SIG-M5 treated with dmso at 0.1 percent for 504 hours (cell line): ENCODE data around the gene CIDEC.
"Not testable (repeated sequence)": the region's sequence is repeated elsewhere in the genome, so short reads cannot be mapped to it uniquely, and the experiment has no call there.

ENCODE experiments used
- DNase-seq: peaks from one replicate; lab custom pipeline; 2025; ENCODE audit not compliant: unreplicated experiment; lab: John Stamatoyannopoulos, UW

CIDEC gene

DNA sequence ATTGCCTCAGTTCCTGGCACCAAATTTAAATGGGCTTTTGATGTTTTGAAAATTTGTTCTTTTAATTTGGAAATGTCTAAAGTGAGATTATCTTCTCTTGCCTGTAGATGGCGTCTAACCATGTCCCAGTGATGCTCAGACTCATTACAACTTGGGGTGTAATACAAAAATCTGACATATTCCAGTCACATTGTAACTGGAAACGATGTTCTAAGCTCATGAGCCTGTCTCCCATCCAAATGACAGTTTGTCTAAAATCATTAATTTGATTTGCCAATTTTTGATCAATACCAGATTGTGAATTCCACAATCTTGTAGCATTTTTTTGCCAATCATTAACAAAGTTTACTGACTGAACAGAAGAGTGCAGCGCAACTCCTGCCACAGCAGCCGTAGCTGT, 31.2 kb downstream of the CIDEC start:
- peak; percentile 56 for DNase-seq

DNA sequence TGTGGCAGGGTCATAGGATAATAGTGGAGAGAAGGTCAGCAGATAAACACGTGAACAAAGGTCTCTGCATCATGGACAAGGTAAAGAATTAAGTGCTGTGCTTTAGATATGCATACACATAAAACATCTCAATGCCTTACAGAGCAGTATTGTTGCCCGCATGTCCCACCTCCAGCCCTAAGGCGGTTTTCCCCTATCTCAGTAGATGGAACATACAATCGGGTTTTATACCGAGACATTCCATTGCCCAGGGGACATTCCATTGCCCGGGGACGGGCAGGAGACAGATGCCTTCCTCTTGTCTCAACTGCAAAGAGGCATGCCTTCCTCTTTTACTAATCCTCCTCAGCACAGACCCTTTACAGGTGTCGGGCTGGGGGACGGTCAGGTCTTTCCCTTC, 32.2 kb downstream of the CIDEC start:
- DNase-seq: not testable (repeated sequence)

DNA sequence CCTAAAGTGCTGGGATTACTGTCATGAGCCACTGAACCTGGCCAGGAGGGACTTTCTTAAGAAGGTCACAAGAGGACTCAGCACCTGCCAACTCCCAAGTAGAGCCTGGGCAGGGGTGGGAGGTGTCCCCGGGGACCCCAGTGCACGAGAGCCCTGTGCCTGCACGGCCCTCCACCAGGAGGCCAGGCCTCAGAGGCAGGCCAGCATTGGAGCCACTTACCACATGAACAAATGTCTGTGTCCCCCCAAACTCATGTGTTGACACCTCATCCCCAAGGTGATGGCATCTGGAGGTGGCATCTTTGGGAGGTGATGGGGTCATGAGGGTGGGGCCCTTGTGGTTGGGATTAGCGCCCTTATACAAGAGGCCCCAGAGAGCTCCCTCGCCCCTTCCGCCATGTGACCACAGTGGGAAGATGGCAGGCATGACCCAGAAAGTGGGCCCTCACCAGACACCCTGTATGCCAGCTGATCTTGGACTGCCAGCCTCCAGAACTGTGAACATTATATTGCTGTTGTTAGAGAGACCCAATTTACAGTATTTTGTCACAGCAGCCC, 33.0 kb downstream of the CIDEC start:
- no peak for DNase-seq

DNA sequence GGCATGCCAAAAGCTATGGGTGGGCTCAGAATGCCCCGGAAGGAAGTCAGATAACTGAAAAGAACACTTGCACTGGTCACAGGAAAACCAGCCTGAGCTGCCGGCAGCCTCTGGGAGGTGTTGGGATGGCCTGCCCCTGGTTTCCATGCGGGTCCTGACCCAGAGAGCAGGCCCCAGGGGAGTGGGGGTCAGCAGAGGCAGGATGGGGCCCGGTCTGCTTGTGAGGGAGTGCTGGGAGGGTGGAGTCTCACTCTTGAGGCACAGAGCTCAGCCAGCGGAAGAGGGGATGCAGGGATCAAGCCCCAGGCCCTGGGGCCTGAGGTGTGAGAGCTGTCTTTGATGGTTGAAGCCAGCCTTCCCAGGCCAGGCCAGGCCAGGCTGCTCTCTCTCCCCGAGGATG, 33.8 kb downstream of the CIDEC start:
- no peak for DNase-seq

DNA sequence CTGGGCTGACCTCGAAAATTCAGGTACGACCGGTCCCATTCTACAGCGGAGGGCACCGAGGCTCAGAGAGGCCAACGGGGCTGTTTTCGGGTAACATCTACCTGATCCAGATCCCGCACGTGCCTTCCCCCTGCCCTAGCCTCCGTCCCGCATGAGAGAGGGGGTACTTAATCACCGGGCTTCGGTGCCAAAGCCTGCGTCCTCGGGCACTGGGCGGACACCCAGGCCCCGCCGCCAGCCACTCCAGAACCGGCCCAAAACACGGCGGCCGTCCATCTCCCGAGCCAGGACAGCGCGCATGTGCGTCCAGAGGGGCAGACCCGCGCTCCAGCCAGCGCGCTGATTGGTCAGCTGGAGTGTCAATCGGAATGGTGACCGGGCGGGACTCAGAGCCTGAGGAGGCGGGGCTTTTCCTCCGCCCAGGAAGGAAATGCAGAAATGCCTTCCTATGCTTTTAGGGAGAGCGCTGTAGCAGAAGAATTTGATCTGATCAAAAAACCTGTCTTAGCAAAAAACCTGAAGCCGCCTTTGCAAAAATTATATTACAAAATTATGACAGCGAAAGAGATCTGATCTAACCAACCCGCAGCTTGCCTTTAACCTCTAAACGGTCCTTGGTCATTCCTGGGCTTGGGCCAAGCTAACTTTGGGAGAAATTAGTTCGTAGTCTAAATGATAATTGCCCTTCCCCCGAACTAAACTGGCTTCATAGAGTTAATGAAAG, 36.2 kb downstream of the CIDEC start, which contains the start of gene RPUSD3:
Gene RPUSD3 (minus strand): TSS at position 294 of the 724 bp plus-strand sequence. CDS start 18 bp downstream, at position 276.
- peak; percentile 90 for DNase-seq

DNA sequence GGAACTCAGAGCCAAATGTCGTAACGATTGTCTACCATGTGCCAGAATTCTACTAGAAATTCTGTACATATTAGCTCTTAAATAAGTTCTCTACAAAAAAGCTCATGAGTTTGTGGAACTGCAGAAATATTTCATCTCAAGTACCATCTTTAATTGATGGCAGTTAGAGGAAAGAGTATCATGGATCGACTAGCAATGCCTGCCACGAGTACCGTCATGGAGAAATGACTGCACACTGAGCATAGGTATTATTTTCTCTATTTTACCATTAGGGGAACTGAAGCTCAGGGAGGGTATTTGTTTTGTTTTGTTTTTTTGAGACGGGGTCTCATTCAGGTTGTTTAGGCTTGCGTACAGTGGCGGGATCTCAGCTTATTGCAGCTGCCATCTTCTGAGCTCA, 39.0 kb downstream of the CIDEC start:
- DNase-seq: no peak

DNA sequence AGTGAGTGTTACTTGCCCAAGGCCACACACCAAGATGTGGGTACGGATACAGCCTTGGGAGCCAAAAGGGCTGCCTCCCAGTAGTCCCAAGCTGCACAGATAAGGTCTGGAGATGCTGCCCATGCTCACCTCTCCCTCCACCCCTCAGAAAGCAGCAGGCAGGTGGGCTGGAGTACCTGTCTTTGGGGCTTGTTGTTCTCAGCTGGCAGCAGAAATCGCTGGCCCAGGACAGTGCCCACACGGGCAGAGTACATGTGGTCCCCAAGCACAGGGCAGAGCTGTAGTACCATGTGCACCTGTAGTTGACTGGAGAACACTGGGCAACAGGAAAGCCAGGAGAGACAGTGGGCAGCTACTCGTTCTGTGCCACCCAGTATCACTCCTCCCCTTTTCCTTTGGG, 41.2 kb downstream of the CIDEC start:
- DNase-seq: no peak

DNA sequence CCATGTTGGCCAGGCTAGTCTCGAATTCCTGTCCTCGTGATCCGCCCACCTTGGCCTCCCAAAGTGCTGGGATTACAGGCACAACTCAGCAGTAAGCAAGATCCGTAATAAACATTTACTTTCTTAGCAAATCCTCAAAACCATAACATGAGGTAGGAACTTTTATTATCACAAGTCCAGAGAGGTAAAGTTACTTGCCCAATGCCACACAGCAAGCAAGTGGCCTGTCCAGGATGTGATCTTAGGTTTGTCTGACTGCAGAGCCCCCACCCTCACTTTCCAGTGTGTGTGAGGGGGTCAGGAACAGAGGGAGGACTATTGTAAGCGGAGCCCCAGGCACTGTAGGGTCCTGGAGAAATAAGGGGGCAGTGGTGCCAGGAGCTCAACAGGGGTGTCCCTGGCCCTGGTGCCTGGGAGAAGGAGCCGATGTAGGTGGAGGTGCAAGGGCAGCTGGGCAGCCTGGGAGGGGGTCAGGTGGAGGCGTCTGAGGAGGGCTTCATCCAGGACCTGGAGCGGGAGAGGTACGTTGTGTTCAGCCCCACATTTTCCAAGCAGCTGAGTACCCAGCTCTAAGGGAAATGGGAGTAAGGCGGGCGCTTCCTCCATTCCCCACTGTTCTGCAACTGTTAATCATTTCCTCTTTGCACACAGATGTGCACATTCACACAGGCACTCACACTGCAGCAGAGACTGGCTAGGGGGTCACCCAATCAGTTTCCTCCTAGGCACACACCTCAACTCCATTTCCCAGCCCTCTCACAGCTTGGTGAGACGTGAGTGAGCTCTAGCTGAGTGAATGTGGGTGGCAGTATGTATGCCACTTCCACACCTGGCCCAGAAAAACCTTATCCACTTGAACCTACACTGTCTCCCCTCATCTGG, 42.1 kb downstream of the CIDEC start:
- peak; percentile 28 for DNase-seq

DNA sequence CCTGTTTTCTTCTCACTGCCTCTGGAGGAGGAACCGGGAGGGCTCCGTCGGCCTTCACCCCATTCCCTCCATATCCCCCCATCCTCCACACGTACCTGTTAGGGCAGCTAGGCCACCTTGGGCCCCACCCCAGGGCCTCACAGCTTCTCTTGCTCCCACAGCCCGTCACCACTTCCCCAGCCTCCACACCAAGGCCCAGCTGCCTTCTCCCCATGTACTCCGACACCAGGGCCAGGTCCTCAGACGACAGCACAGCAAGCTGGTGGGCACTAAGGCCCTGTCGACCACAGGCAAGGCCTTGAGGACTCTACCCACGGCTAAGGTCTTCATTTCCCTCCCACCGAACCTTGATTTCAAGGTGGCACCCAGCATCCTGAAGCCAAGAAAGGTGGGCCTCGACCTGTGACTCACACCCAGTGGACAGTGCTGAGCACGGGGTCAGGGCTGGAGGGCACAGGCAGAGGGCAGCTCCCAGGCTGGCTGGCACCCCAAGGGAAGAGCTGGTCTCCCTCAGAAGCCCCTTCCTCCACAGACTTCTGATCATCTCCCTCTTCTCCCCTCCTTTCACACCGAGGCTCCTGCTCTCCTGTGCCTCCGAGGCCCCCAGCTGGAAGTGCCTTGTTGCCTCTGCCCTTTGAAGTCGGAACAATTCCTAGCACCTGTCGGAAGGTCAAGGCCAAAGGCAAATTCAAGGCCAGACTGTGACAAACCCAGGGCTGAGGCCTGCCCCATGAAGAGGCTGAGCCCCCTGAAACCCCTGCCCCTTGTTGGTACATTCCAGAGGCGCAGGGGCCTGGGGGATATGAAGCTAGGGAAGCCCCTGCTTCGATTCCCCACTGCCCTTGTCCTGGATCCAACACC, 45.3 kb downstream of the CIDEC start:
- DNase-seq: no peak

DNA sequence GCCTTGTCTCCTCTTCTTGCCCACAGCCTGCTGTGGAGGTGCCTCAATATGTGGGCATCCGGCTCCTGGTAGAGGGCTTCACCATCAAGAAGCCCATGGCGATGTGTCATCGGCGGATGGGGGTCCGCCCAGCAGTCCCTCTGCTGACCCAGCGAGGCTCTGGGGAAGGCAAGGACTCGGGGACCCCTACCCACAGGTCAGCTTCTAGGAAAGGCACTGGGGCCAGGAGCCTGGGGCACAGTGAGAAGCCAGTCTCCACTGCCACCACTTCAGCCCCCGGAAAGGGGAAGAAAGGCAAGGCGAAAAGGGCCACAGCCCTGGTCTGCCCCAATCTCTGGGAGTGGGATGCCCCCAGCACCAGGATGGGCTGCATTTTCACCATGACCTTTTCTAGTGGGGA, 47.0 kb downstream of the CIDEC start:
- no peak for DNase-seq

DNA sequence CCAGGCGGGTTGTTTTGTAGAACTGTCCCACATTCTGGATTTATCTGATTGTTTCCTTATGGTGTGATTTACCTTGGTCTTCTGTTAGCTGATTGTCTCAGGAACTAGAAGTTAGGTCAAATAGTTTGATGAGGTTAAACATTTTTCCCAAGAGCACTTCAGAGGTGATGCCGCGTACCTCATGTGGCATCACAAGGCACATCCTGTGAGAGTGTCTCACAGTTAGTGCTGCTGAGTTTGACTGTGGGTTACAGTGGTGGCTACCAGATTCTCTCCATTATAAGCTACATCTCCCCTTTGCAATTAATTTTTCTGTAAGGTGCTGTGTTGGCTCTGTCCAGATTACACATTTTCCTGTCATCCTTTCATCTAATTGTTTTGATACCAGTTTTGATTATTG, 48.8 kb downstream of the CIDEC start:
- DNase-seq: no peak

DNA sequence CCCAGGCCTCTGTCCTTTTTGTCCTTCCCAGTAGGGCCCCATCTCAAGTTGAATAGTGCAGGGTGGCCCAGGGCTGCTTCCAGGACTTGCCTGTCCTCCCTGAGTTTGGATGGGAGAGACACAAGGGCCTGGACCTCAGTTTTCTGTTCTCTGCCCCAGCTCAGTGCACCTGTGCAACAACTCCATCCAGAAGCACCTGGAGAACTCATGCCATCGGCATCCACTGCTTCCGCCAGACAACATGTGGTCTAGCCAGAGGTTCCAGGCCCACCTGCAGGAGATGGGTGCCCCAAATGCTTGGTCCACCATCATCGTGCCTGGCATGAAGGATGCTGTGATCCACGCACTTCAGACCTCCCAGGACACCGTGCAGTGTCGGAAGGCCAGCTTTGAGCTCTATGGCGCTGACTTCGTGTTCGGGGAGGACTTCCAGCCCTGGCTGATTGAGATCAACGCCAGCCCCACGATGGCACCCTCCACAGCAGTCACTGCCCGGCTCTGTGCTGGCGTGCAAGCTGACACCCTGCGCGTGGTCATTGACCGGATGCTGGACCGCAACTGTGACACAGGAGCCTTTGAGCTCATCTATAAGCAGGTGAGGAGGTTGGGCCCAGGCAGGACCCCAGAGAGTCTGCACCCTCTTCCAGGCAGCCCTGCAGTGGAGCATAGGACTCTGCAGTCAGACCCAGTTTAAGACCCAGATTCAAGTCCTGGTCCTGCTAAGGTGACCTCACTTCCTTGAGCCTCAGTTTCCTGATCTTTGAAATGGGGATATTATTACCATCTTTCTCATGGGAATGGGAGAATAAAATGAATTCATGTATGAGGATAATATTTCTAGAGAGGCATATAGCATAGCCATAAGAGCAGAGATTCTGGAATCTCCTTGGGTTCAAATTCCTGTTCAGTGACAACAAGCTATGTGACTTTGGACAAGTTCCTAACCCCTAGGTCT, 51.0 kb downstream of the CIDEC start:
- no peak for DNase-seq

DNA sequence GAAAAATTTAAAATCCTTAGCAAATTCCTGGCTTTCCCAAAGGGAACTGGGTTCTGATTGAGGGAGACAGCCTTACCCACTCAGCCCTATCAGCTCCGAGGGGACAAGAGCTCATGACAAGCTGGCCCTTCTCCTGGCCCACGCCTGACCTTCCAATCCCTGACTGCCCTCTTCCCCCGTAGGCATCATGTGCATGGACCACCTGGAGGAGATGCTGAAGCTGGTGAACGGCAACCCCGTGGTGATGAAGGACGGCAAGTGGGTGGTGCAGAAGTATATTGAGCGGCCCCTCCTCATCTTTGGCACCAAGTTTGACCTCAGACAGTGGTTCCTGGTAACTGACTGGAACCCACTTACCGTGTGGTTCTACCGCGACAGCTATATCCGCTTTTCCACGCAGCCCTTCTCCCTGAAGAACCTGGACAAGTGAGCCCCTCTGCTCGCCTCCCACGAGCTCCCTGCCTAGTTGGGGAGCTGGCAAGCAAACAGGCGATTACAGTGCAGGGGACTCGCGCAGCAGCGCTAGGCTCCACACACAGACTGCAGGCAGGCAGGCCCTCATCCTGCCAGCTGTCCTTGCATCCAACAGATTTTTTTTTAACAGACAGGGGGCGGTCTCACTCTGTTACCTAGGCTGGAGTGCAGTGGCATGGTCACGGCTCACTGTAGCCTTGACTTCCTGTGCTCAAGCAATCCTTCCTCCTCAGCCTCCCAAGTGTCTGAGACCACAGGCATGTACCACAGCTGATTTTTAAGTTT, 53.1 kb downstream of the CIDEC start:
- peak; percentile 21 for DNase-seq

DNA sequence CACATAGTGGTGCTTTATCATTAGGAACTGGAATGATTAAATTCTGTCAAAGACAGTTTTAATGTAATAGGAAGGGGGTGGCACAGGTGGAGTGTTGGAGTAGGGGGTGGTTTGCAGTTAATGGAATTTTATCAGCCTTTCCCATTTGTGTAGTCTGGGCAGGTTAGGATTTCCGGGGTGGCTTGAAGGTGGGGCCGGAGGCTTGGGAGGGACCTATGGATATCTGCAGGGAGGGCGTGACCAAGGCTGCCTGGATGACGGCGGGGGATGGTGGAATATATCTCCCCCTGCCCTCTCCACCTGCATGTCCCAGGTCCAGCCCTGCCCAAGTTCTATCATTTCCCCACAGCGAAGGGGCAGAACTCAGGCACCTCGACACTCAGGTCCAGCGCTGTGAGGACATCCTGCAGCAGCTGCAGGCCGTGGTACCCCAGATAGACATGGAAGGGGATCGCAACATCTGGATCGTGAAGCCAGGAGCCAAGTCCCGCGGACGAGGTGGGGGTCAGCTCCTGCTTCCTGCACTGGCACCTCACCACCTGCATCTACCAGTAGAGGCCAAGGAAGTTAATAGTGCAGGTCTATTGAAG, 54.5 kb downstream of the CIDEC start:
- no peak for DNase-seq

DNA sequence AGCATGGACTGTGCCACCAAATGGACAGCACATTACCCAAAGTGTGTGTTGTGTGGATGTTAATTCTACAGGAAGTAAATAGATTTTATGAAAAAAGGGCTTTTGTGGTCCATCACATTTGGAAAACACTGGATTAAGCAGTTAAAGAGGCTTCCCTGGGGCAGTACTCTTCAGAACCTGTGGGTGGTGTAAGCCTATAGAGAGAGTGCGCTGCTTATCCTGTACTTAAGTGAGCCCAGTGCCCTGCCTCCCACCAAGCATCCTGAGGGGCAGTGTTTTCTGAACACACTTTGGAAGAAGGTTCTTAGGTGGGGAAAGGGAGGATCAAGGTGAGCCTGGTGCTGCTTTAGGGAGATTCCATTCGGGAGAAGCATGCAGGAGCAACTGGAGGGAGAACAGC, 59.1 kb downstream of the CIDEC start:
- DNase-seq: peak; percentile 32

DNA sequence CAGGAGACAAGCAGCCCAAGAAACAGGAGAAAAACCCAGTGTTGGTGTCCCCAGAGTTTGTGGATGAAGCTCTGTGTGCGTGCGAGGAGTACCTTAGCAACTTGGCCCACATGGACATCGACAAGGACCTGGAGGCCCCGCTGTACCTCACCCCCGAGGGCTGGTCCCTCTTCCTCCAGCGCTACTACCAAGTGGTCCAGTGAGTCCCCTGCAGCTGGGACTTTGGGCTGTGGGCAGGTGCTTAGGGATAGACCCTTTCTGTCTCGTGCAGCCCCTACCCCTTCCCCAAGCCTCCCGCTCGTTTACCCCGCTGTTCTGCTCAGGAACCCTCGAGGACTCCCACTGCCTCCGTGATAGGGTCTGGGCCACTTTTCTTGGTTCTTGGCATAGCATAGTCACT, 59.5 kb downstream of the CIDEC start:
- DNase-seq: no peak

DNA sequence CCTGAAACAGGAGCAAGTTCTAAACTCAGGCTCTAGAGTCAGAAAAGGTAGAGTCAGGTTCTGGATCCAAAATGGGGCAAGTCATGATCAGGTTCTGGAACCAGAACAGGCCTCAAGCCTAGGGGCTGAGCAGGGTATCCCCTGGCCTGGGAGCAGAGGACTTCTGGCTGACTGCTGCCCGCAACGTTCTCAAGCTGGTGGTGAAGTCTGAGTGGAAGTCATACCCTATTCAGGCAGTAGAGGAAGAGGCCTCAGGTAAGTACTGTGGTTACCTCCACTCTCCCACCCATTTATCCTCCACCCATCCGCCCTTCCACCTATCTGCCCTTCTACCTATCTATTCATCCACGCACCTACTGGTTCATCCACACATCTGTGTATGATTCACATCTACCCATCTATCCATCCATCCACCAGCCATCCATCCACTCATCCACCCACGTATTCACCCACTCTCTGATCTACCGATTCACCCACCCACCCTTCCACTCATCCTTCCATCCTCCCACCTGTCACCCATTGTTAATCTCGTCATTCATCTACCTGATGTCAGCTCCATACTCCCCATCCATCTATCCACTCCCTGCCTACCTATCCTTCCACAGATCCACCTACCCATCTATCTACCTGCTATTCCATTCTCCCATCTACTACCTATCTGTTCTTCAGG, 61.3 kb downstream of the CIDEC start:
- DNase-seq: no peak

DNA sequence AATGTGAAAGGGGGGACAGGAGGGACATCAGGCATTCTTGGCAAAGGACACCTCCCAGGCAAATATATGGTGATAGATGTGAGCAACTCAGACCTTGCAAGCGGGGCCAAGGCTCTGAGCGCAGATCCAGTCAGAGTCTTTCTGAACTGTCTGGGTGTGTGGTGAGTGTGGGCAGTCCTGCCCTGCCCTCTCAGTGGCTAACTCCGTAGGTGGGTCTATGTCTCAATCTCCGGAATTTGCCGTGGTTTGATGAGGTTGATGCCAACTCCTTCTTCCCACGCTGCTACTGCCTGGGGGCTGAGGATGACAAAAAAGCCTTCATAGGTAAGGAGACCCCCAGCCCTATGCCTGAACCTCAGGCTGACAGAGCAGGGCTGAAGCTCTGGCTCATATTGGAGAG, 62.6 kb downstream of the CIDEC start:
- DNase-seq: no peak
